Measurements from ENCODE around the gene TNFRSF9. TPM values are rescaled to one million over a fixed set of nuclear protein-coding genes. Genes with fewer than 3 reads are reported as not detected.

The TNFRSF9 gene
- total and polyA plus RNA-seq, 2 of the 8 experiments (the other 6 are each of a cell fraction or from before 2014, with no cell fraction given) = not detected

DNA sequence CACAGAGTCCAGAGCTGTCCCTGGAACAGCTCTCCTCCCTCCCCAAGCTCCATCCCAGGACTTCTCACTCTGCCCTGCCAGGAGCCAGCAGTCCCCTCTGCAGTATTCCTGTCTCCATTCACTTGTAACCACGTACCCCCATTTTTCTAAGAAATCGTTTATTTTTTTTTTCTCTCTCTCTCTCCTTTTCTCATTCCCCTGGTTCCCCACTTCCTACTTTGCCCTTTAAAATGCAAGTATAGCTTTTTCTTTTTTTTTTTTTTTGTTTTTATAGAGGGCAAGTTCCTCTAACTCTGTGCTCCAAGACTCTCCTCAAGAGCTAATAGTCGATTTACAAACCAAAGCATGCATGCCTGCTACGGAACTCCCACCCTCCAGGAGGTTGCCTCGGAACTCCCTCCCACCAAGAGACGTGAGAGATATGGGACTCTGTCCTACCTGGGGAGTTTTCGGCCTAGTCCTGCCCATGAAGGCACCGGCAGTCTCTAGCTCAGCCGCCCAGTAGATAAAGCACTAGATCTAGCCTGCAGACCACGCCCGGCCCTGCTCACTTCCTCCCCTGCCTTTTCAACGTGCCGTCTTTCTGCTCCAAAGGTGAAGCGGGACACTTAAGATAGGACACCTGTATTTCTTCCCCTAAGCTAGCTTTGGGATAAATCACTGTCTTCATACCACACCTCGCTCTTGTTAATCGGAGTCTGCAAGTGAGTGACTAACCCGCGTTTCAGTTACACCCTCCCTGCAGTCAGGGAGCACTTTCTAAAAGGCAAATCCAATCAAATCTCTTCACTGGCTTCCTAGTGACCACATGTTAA is 27.7 kb downstream of the TNFRSF9 start (continued):
- TF ChIP-seq POLR2AphosphoS5 (IDR thresholded peaks at IDR 0.05; ENCODE audit: low read depth, low read length) = no peak
- no peak for TF ChIP-seq POU5F1 (IDR thresholded peaks at IDR 0.05; ENCODE audit: low read depth, low read length)

Measured in H1 (cell line).